Subcutaneous adipose tissue (tissue), 4 donors: ENCODE results near the gene NSMF. TPM values are rescaled to one million over a fixed set of nuclear protein-coding genes. Genes with fewer than 3 reads are reported as not detected.

Experiments used
- CTCF ChIP-seq: fragments of 450-650 bp; IDR thresholded peaks from one replicate; pipeline ENCODE4 v1.5.1; 2016; ENCODE audit warnings: low read depth, mild to moderate bottlenecking, control low read depth, antibody characterized with exemption, moderate library complexity
- total RNA-seq, 4 donors: library from RNA; depleted of rRNA; stranded (reverse); fragments of >200 nt; gene quantifications; one replicate each; pipeline ENCODE4 v1.1.0, GENCODE V29; 2016

The NSMF gene
- total RNA-seq, 4 donors from 2014 or later: 17.7 to 37.5 (median 25.2) TPM

- no peak for TF ChIP-seq CTCF
Measured at GRCh38 chr9:137434498-137435380, 24.4 kb downstream of the NSMF start.

- no peak for TF ChIP-seq CTCF
Measured at GRCh38 chr9:137433916-137434431, 25.2 kb downstream of the NSMF start.

- TF ChIP-seq CTCF: no peak
Measured at GRCh38 chr9:137433349-137433915, 25.7 kb downstream of the NSMF start.

GRCh38 chr9:137432687-137433348, 26.3 kb downstream of the NSMF start:
- TF ChIP-seq CTCF: no peak

GRCh38 chr9:137431416-137431931, 27.7 kb downstream of the NSMF start:
- TF ChIP-seq CTCF: no peak

- TF ChIP-seq CTCF: no peak
Measured at GRCh38 chr9:137430723-137431415, 28.3 kb downstream of the NSMF start.
